A673 (cell line): ENCODE results near the gene GP2.

Experiments
- EZH2 ChIP-seq: fragments of 200-600 bp; sonication (generic); IDR thresholded peaks from 2 replicates; pipeline ENCODE4 v1.6.1; 2017; ENCODE audit warnings: borderline replicate concordance, low read depth, mild to moderate bottlenecking, mixed read lengths, antibody characterized with exemption, low read length; ENCODE audit not compliant: poor library complexity, severe bottlenecking
- TF ChIP-seq, protein P1 (sequence below): fragments of 300-800, 200-600 bp; sonication (generic); conservative IDR thresholded peaks from 2 replicates; pipeline ENCODE4 v1.5.1; 2017; ENCODE audit warnings: low read depth, mild to moderate bottlenecking, antibody characterized with exemption, low read length, moderate library complexity, mixed read lengths

DNA sequence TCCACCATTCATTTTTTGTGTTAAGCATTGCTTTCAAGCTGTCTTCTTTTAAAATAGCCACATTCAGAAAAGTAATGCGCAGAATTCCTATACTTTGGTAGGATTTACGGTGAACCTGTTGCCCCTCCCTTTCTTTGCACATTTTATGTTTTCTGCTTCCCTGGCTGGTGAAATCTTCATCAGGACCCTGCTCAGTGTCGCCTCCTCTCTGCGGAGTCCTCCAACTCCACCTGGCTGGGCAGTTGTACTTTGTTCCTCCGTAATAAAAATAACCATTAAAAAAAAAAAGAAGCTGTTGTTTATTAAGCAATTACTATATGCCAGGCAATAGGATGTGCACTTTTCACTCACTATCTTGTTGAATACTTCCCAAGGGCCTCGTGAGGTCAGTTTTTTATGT, 22.3 kb upstream of the GP2 start:
- TF ChIP-seq, protein P1, sequence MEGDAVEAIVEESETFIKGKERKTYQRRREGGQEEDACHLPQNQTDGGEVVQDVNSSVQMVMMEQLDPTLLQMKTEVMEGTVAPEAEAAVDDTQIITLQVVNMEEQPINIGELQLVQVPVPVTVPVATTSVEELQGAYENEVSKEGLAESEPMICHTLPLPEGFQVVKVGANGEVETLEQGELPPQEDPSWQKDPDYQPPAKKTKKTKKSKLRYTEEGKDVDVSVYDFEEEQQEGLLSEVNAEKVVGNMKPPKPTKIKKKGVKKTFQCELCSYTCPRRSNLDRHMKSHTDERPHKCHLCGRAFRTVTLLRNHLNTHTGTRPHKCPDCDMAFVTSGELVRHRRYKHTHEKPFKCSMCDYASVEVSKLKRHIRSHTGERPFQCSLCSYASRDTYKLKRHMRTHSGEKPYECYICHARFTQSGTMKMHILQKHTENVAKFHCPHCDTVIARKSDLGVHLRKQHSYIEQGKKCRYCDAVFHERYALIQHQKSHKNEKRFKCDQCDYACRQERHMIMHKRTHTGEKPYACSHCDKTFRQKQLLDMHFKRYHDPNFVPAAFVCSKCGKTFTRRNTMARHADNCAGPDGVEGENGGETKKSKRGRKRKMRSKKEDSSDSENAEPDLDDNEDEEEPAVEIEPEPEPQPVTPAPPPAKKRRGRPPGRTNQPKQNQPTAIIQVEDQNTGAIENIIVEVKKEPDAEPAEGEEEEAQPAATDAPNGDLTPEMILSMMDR, result peak; percentile 24; the same call in 1 of the 2 replicates
- no peak for TF ChIP-seq EZH2
